Measurements from ENCODE around the gene FOLR1.

Gene FOLR1

GRCh38 chr11:72234920-72235319 lies 43.0 kb downstream of the FOLR1 start:
- H3K4me3 ChIP-seq (ENCODE audit: low read depth, low read length) = no peak overlapping the region
- no peak for DNase-seq (ENCODE audit: low read depth)
- TF ChIP-seq CTCF (IDR thresholded peaks at IDR 0.05; ENCODE audit: insufficient read depth, low read depth, low read length, missing control alignments) = no peak

- no peak for DNase-seq (ENCODE audit: low read depth)
- TF ChIP-seq CTCF (IDR thresholded peaks at IDR 0.05; ENCODE audit: insufficient read depth, low read depth, low read length, missing control alignments) = no peak
- H3K4me3 ChIP-seq (ENCODE audit: low read depth, low read length) = no peak overlapping the region
These were observed 43.6 kb downstream of the FOLR1 start for GRCh38 chr11:72235351-72236057.

- no peak for DNase-seq (ENCODE audit: low read depth)
- H3K4me3 ChIP-seq (ENCODE audit: low read depth, low read length) = no peak overlapping the region
- TF ChIP-seq CTCF (IDR thresholded peaks at IDR 0.05; ENCODE audit: insufficient read depth, low read depth, low read length, missing control alignments) = no peak
These were observed 44.2 kb downstream of the FOLR1 start for GRCh38 chr11:72236083-72236697.

- no peak for DNase-seq (ENCODE audit: low read depth)
- no peak overlapping the region for H3K4me3 ChIP-seq (ENCODE audit: low read depth, low read length)
- no peak for TF ChIP-seq CTCF (IDR thresholded peaks at IDR 0.05; ENCODE audit: insufficient read depth, low read depth, low read length, missing control alignments)
These were observed 44.8 kb downstream of the FOLR1 start for GRCh38 chr11:72236774-72237111.

GRCh38 chr11:72237112-72237931 lies 45.4 kb downstream of the FOLR1 start:
- TF ChIP-seq CTCF (IDR thresholded peaks at IDR 0.05; ENCODE audit: insufficient read depth, low read depth, low read length, missing control alignments) = no peak
- no peak for DNase-seq (ENCODE audit: low read depth)
- H3K4me3 ChIP-seq (ENCODE audit: low read depth, low read length) = no peak overlapping the region

GRCh38 chr11:72238040-72238450 lies 46.1 kb downstream of the FOLR1 start:
- peak; percentile 78 for DNase-seq (ENCODE audit: low read depth)
- TF ChIP-seq CTCF (IDR thresholded peaks at IDR 0.05; ENCODE audit: insufficient read depth, low read depth, low read length, missing control alignments) = peak; percentile 86
- no peak overlapping the region for H3K4me3 ChIP-seq (ENCODE audit: low read depth, low read length)

Data from GM12865 (cell line).